CD4-positive, alpha-beta T cell treated with Interleukin-10 for 1 hour (primary cell): Measurements from ENCODE around the gene KRT83.
"Not testable (repeated sequence)": the region's sequence is repeated elsewhere in the genome, so short reads cannot be mapped to it uniquely, and the experiment has no call there.

Source experiments
- DNase-seq: peaks from one replicate; pipeline ENCODE4 v3.0.0-alpha.2; 2020

The KRT83 gene

GRCh38 chr12:52306731-52307130 is 14.5 kb downstream of the KRT83 start:
- no peak for DNase-seq

GRCh38 chr12:52305921-52306705 is 15.1 kb downstream of the KRT83 start:
- DNase-seq: no peak

GRCh38 chr12:52304941-52305411 is 16.2 kb downstream of the KRT83 start:
- DNase-seq: peak; percentile 18

- not testable (repeated sequence) for DNase-seq
Measured at GRCh38 chr12:52302242-52302914, 18.8 kb downstream of the KRT83 start.

- DNase-seq: not testable (repeated sequence)
Measured at GRCh38 chr12:52301721-52302120, 19.5 kb downstream of the KRT83 start.

- DNase-seq: no peak
Measured at GRCh38 chr12:52300796-52301691, 20.2 kb downstream of the KRT83 start.

GRCh38 chr12:52298677-52299190 is 22.5 kb downstream of the KRT83 start:
- DNase-seq: no peak

- DNase-seq: no peak
Measured at GRCh38 chr12:52296572-52297215, 24.5 kb downstream of the KRT83 start.

GRCh38 chr12:52295663-52296062 is 25.5 kb downstream of the KRT83 start:
- no peak for DNase-seq

GRCh38 chr12:52294803-52295202 is 26.4 kb downstream of the KRT83 start:
- DNase-seq: no peak

GRCh38 chr12:52293926-52294325 is 27.3 kb downstream of the KRT83 start:
- DNase-seq: no peak

- DNase-seq: no peak
Measured at GRCh38 chr12:52291267-52291935, 29.8 kb downstream of the KRT83 start, which contains the start of gene KRT81. KRT81 (minus strand) TSS chr12:52291534; CDS start chr12:52291465, 69 bp downstream.

GRCh38 chr12:52290483-52291134 is 30.6 kb downstream of the KRT83 start:
- not testable (repeated sequence) for DNase-seq

- DNase-seq: not testable (repeated sequence)
Measured at GRCh38 chr12:52287816-52288805, 33.1 kb downstream of the KRT83 start.

- not testable (repeated sequence) for DNase-seq
Measured at GRCh38 chr12:52286857-52287785, 34.1 kb downstream of the KRT83 start.

GRCh38 chr12:52285851-52286530 is 35.2 kb downstream of the KRT83 start:
- no peak for DNase-seq

- no peak for DNase-seq
Measured at GRCh38 chr12:52285172-52285745, 35.9 kb downstream of the KRT83 start.
